GM21619 (cell line): Measurements from ENCODE around the gene VEGFB.

Experiments used
- ATAC-seq: cut with Tn5 transposase; IDR thresholded peaks from one replicate; pipeline ENCODE4 v1.9.1; 2021; ENCODE audit not compliant: unreplicated experiment

Gene VEGFB

GRCh38 chr11:64245797-64246620 is 11.6 kb downstream of the VEGFB start:
- ATAC-seq: no peak

GRCh38 chr11:64246621-64246870 is 12.2 kb downstream of the VEGFB start:
- ATAC-seq: peak; percentile 5

GRCh38 chr11:64246871-64247728 is 12.7 kb downstream of the VEGFB start, which contains the start of gene PPP1R14B:
TSS of gene PPP1R14B (minus strand) at chr11:64246943. CDS start at chr11:64246673, 270 bp downstream.
- ATAC-seq: peak; percentile 30

- no peak for ATAC-seq
Observed at GRCh38 chr11:64247729-64248531, 13.5 kb downstream of the VEGFB start.

- no peak for ATAC-seq
Observed at GRCh38 chr11:64248578-64248977, 14.2 kb downstream of the VEGFB start.

GRCh38 chr11:64249038-64249437 is 14.7 kb downstream of the VEGFB start:
- no peak for ATAC-seq

GRCh38 chr11:64249563-64250414 is 15.4 kb downstream of the VEGFB start:
- no peak for ATAC-seq

GRCh38 chr11:64250415-64251015 is 16.1 kb downstream of the VEGFB start:
- ATAC-seq: no peak

GRCh38 chr11:64251016-64251752 is 16.8 kb downstream of the VEGFB start, which contains the start of gene PLCB3:
TSS of gene PLCB3 (plus strand) at chr11:64251530. CDS start at chr11:64251650, 120 bp downstream.
- ATAC-seq: peak; percentile 32

- no peak for ATAC-seq
Observed at GRCh38 chr11:64251753-64252002, 17.3 kb downstream of the VEGFB start.

GRCh38 chr11:64252003-64252872 is 17.9 kb downstream of the VEGFB start:
- no peak for ATAC-seq

GRCh38 chr11:64253043-64253442 is 18.7 kb downstream of the VEGFB start:
- ATAC-seq: no peak

GRCh38 chr11:64253481-64253880 is 19.1 kb downstream of the VEGFB start:
- ATAC-seq: no peak

GRCh38 chr11:64254326-64254725 is 19.9 kb downstream of the VEGFB start:
- no peak for ATAC-seq

GRCh38 chr11:64255135-64256128 is 21.0 kb downstream of the VEGFB start:
- no peak for ATAC-seq

- ATAC-seq: no peak
Observed at GRCh38 chr11:64256300-64256699, 21.9 kb downstream of the VEGFB start.

- no peak for ATAC-seq
Observed at GRCh38 chr11:64258356-64258755, 24.0 kb downstream of the VEGFB start.
